Endodermal cell (in vitro differentiated cells): ENCODE measurements around the gene TP53BP1. TPM values are rescaled to one million over a fixed set of nuclear protein-coding genes. Genes with fewer than 3 reads are reported as not detected.

Experiments used
- DNase-seq: peaks from one replicate; pipeline ENCODE4 v3.0.0-alpha.2; 2017
- H3K27ac ChIP-seq: 2 replicates; pipeline ENCODE4 v1.5.1; 2013; ENCODE audit warnings: mild to moderate bottlenecking, low read depth, low read length, moderate library complexity
- H3K27me3 ChIP-seq: 2 replicates; pipeline ENCODE4 v1.6.1; 2013; ENCODE audit warnings: mild to moderate bottlenecking, low read length, moderate library complexity; ENCODE audit not compliant: insufficient read depth, control insufficient read depth, poor library complexity, severe bottlenecking
- H3K36me3 ChIP-seq: 2 replicates; pipeline ENCODE4 v1.7.0; 2013; ENCODE audit warnings: mild to moderate bottlenecking, low read length, moderate library complexity; ENCODE audit not compliant: control insufficient read depth, insufficient read depth
- H3K4me1 ChIP-seq: one replicate; pipeline ENCODE4 v1.7.0; 2013; ENCODE audit warnings: low read length; ENCODE audit not compliant: control insufficient read depth, insufficient read depth
- H3K4me3 ChIP-seq: 2 replicates; pipeline ENCODE4 v1.5.1; 2013; ENCODE audit warnings: mild to moderate bottlenecking, low read length, moderate library complexity
- H3K9ac ChIP-seq: 2 replicates; pipeline ENCODE4 v1.6.1; 2013; ENCODE audit warnings: mild to moderate bottlenecking, low read length, moderate library complexity; ENCODE audit not compliant: poor library complexity, severe bottlenecking; ENCODE audit errors: extremely low read depth
- H3K9me3 ChIP-seq: 2 replicates; pipeline ENCODE4 v1.6.1; 2013; ENCODE audit warnings: mild to moderate bottlenecking, low read length, moderate library complexity; ENCODE audit not compliant: control insufficient read depth
- H3K27ac Mint-ChIP-seq: 2 replicates; pipeline ENCODE4 v1.8.0; 2020; ENCODE audit warnings: mixed read lengths
- H3K27me3 Mint-ChIP-seq: 2 replicates; pipeline ENCODE4 v1.8.0; 2021; ENCODE audit warnings: mild to moderate bottlenecking, mixed read lengths; ENCODE audit not compliant: insufficient read depth
- H3K36me3 Mint-ChIP-seq: 2 replicates; pipeline ENCODE4 v1.8.0; 2020; ENCODE audit warnings: low read depth, mixed read lengths
- H3K4me1 Mint-ChIP-seq: 2 replicates; pipeline ENCODE4 v1.8.0; 2020; ENCODE audit warnings: mixed read lengths
- H3K4me3 Mint-ChIP-seq: 2 replicates; pipeline ENCODE4 v1.8.0; 2020; ENCODE audit warnings: mild to moderate bottlenecking, moderate library complexity, mixed read lengths
- H3K9me3 Mint-ChIP-seq: 2 replicates; pipeline ENCODE4 v1.8.0; 2020; ENCODE audit warnings: mild to moderate bottlenecking, mixed read lengths
- CTCF ChIP-seq: fragments of 200-600 bp; sonication (generic); conservative IDR thresholded peaks from 2 replicates; pipeline ENCODE4 v1.5.0; 2021; ENCODE audit warnings: antibody characterized with exemption, mild to moderate bottlenecking
- WGBS, 2 experiments: methylation state at CpG; one replicate each; pipeline versions ENCODE4 v1.1.5 to v1.1.7; 2013; ENCODE audit warnings: missing lambda C conversion rate in 2 of 2, mixed read lengths in 1 of 2; ENCODE audit not compliant: insufficient coverage in 1 of 2, insufficient read length in 1 of 2; 5-methylcytosine and 5-hydroxymethylcytosine counted together
- total RNA-seq, 2 donors: library from RNA; stranded (reverse); fragmentation: NEBNext Ultra II Directional in 1 of 2; extraction: Animal tissue kit (Norgen Biotek cat#: 25700) in 1 of 2; gene quantifications; 2 replicates in 1 of 2; 3 replicates in 1 of 2; pipeline ENCODE4 v1.2.1, GENCODE V29; 2021

The TP53BP1 gene
- total RNA-seq, 2 donors from 2014 or later: 85.4 to 114 TPM

DNA sequence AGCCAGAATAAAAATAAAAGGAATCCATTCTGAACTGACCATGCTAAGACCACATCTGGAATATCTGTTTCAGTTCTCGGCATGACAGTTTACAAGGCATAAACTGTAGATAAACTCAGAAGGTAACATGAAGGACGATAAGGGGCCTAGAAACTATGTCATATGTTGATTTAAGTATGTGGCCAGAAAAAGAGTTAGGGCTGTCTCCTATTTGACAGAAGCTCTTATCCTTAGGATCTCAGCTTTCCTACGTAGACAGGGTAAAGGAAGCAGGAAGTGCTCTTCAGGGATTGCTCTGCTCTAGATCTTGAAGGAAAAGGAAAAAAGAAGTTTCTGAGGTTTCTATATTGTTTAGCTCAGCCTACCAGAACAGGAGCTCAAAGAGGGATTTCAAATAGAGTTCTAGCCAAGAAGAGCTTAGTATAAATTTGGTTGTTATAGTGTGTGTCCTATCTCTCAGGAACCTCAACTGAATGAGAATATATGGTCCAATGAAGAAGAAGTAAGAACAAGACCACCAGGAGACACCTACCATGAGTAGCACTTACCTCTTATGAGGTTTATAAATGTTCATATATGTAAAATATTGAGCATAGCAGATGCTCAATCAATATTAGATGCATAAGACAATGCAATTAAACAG is 59.2 kb downstream of the TP53BP1 start:
- Mint-ChIP-seq H3K9me3 (no peaks in the 10 kb centered on the region), H3K36me3 (peaks cover 62% of the 10 kb centered on the region), H3K4me1 (no peaks in the 10 kb centered on the region), H3K27ac (no peak overlapping the region), H3K27me3 (no peaks in the 10 kb centered on the region), H3K4me3 (no peak overlapping the region)
- Histone ChIP-seq H3K4me1 (no peaks in the 10 kb centered on the region), H3K27ac (no peak overlapping the region), H3K9ac (no peak overlapping the region), H3K9me3 (no peaks in the 10 kb centered on the region), H3K4me3 (no peak overlapping the region), H3K36me3 (peaks cover 100% of the 10 kb centered on the region), H3K27me3 (no peaks in the 10 kb centered on the region)
- TF ChIP-seq CTCF: no peak
- DNase-seq: no peak
- WGBS, 2 experiments: 90 to 93% methylated on average over 2 to 3 of the region's 3 CpGs

GRCh38 chr15:43433165-43433564 is 59.8 kb downstream of the TP53BP1 start:
- H3K4me3 ChIP-seq: no peak overlapping the region
- H3K27ac ChIP-seq: no peak overlapping the region
- WGBS, 2 experiments: 90 to 98% methylated on average over 3 to 4 of the region's 4 CpGs
- H3K27me3 Mint-ChIP-seq: no peaks in the 10 kb centered on the region
- H3K9ac ChIP-seq: no peak overlapping the region
- TF ChIP-seq CTCF: no peak
- no peaks in the 10 kb centered on the region for H3K4me1 ChIP-seq
- peaks cover 57% of the 10 kb centered on the region for H3K36me3 Mint-ChIP-seq
- no peaks in the 10 kb centered on the region for H3K9me3 ChIP-seq
- no peaks in the 10 kb centered on the region for H3K4me1 Mint-ChIP-seq
- H3K27me3 ChIP-seq: no peaks in the 10 kb centered on the region
- no peaks in the 10 kb centered on the region for H3K9me3 Mint-ChIP-seq
- DNase-seq: no peak
- peaks cover 100% of the 10 kb centered on the region for H3K36me3 ChIP-seq
- H3K4me3 Mint-ChIP-seq: no peak overlapping the region
- no peak overlapping the region for H3K27ac Mint-ChIP-seq

- peaks cover 60% of the 10 kb centered on the region for H3K36me3 Mint-ChIP-seq
- H3K4me3 Mint-ChIP-seq: no peak overlapping the region
- Histone ChIP-seq H3K9ac (no peak overlapping the region), H3K36me3 (peaks cover 91% of the 10 kb centered on the region), H3K27ac (no peak overlapping the region), H3K4me1 (no peaks in the 10 kb centered on the region), H3K9me3 (no peaks in the 10 kb centered on the region), H3K4me3 (no peak overlapping the region), H3K27me3 (no peaks in the 10 kb centered on the region)
- H3K27me3 Mint-ChIP-seq: no peaks in the 10 kb centered on the region
- no peak for DNase-seq
- H3K9me3 Mint-ChIP-seq: no peaks in the 10 kb centered on the region
- no peaks in the 10 kb centered on the region for H3K4me1 Mint-ChIP-seq
- 93 to 94% methylated on average over 1 to 2 of the region's 3 CpGs for WGBS, 2 experiments
- H3K27ac Mint-ChIP-seq: no peak overlapping the region
- TF ChIP-seq CTCF: no peak
These were observed 63.3 kb downstream of the TP53BP1 start for GRCh38 chr15:43429687-43430086.
